VCaP (cell line): Measurements from ENCODE around the gene CDC20.

ENCODE experiments used
- H3K27ac ChIP-seq: fragments of 450-650 bp; 2 replicates; pipeline ENCODE4 v1.5.1; 2017
- CTCF ChIP-seq: fragments of 450-650 bp; conservative IDR thresholded peaks from 2 replicates; pipeline ENCODE4 v1.5.1; 2017; ENCODE audit warnings: mild to moderate bottlenecking, moderate library complexity

CDC20 gene

GRCh38 chr1:43377831-43378230, 19.1 kb downstream of the CDC20 start:
- TF ChIP-seq CTCF = no peak
- H3K27ac ChIP-seq = no peak overlapping the region

DNA sequence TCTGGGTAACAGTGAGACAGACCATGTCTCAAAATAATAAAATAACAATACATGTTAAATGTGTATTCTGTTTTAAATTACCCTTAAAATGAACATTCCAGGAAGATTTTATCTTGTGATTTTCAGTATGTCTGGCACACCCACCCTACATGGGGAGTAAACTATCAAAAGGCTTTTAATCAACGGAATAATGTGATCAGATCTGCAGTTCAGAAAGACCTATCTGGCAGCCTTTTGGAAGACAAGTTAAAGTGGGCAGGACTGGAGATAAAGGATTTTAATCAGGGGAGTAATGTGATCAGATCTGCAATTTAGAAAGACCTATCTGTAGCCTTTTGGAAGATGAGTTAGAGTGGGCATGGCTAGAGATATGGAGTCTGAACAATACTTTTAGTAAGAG, 20.7 kb downstream of the CDC20 start:
- TF ChIP-seq CTCF = no peak

DNA sequence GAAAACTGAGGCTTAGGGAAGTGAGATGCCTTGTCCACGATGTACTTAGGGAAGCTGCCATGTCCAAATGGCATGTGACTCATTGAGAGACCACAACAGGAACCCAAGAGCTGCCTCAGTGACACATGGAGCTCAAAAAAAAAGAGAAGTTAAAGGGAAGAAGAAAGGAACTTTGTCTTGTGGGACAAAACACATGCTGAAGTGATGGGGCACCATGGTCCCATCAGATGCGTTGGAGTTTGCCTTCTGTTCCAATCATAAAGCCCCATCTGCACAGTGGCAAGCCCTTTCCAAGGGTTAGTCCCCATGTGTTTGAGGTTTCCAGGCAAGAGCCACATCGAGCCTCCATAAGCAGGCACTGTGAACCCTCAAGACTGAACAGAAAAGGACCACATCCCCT, 22.8 kb downstream of the CDC20 start:
- TF ChIP-seq CTCF = no peak
- H3K27ac ChIP-seq = no peak overlapping the region

More for the DNA sequence above, 20.7 kb downstream of the CDC20 start:
- H3K27ac ChIP-seq = no peak overlapping the region

DNA sequence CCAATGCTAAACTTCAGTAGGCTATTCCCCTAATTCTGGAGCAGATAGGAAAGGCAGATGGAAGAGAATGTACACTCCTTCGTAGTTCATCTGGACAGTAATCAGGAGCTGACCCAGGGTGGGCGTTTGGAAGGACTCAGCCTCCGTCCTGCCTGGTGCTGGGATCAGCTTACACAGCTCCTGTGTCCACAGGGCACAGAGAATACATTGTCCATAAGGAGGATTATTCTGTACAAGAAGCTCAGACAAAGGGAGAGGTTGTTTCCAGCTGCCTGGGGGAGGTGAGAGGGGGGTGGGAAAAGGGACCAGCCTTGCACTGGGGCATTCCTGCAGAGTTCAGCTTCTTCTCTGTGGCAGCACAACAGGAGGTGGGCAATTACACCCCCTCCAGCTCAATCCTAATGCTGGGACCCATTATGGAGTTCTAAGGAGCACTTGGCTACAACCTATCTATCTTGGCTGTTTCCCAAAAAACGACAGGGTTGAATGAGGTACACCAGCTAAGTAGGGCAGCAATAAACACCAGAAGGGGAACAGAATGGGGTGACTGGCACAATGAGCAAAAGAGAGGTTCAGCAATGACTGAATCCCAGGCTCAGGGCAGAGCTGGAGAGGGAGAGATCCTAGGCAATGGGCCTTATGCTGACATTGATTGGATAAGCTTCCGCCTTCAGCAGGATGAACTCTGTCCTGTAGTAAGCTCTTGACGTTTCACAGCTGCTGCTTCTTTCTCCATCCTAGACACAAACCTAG, 23.4 kb downstream of the CDC20 start:
- TF ChIP-seq CTCF = no peak
- no peak overlapping the region for H3K27ac ChIP-seq

DNA sequence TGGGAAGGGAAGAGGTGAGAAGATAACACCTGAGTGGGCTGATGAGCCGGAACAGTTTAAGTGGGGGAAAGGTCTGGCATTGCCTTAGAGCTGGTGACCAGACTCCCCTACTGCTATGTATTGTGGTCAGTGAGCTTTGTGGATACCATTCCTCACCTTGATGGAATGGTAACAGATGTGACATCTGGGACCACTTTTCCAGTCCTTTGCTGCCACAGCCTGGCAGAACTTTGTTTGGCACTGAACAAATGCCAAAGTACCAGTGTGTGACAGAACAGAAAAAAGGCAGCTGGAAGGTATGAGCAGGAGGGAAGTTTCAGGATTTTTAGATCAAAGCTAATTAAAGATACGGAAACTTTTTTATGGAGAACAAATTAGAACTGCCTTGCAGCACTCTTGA, 24.7 kb downstream of the CDC20 start:
- H3K27ac ChIP-seq = no peak overlapping the region
- TF ChIP-seq CTCF = peak; percentile 40; the same call in 1 of the 2 replicates

DNA sequence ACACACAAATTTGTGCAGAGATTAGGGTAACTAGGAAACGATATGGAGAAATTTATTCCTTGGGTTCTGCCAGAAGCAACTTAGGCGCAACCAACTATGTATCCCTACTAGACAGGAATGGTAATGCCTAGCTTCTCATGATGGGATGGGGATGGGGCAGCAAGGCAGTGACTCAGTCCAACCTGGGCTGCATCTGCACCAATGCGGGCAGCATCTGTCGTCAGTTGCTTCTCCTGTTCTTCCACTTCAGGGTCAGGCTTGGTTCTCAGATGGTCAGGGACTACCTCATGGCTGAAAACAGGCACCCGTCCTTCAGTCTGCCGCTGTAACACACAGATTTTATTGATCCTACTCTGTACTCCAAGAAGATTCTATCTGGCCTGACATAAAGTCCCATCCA, 27.9 kb downstream of the CDC20 start:
- no peak overlapping the region for H3K27ac ChIP-seq
- no peak for TF ChIP-seq CTCF

DNA sequence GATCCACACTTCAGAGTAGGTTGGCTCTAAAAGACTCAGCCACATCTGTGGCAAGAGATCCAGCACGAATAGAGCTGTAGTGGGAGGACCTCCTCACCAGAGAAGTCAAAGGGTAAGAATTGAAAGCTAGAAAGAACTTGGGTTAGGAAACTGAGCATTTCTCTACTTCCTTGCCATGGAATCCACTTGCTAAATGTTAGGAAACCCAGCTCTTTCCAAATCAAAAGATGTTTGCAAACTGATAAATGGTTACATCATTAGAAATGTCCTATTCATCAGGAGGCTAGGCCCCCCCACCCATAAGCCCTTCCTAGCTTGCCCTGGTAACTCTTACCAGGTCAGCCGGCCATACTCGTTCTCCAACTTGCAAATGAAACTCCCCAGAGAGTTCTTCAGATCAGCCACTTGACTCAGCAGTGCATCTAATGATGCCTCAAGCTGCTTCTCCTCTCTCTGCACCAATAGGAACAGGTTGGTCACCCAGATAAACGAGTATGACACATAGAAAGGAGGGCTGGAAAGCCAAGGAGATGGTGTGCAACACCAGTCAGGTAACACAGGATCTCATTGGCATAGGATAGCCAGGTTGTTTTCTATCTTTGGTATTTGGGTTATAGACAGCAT, 29.3 kb downstream of the CDC20 start:
- TF ChIP-seq CTCF = no peak
- peak overlapping the region; percentile 83; the same call in 1 of the 2 replicates for H3K27ac ChIP-seq
